Keratinocyte (primary cell): ENCODE measurements around the gene EGLN1. TPM values are rescaled to one million over a fixed set of nuclear protein-coding genes. Genes with fewer than 3 reads are reported as not detected.
A peak's percentile ranks its signal among the peaks of the same experiment; 100 is the strongest.

ENCODE experiments used
- DNase-seq: peaks from one replicate; pipeline ENCODE4 v3.0.0-alpha.2; 2011; ENCODE audit warnings: low read depth, missing footprints, low spot score
- FAIRE-seq: peaks from 2 replicates; lab custom pipeline; 2011; peaks lifted over from hg19 to GRCh38; lab: Jason Lieb, UNC
- H2AFZ ChIP-seq: 2 replicates; pipeline ENCODE4 v1.6.0; 2012; ENCODE audit warnings: low read length, control low read depth, inconsistent platforms; ENCODE audit not compliant: control insufficient read depth
- H3K27ac ChIP-seq: 2 replicates; pipeline ENCODE4 v1.5.1; 2011; ENCODE audit warnings: low read length; ENCODE audit not compliant: control insufficient read depth, insufficient read depth
- H3K27me3 ChIP-seq: 3 replicates; pipeline ENCODE4 v1.6.0; 2011; ENCODE audit warnings: low read length; ENCODE audit not compliant: control insufficient read depth, insufficient read depth; ENCODE audit errors: extremely low read depth
- H3K36me3 ChIP-seq, 2 experiments: 2 replicates in 1 of 2; 3 replicates in 1 of 2; pipeline ENCODE4 v1.5.1; 2011; ENCODE audit warnings: low read length in 2 of 2, mild to moderate bottlenecking in 1 of 2; ENCODE audit not compliant: control insufficient read depth in 2 of 2, insufficient read depth in 2 of 2; ENCODE audit errors: extremely low read depth in 1 of 2
- H3K4me1 ChIP-seq: 3 replicates; pipeline ENCODE4 v1.5.1; 2011; ENCODE audit warnings: low read length; ENCODE audit not compliant: control insufficient read depth, insufficient read depth; ENCODE audit errors: extremely low read depth
- H3K4me2 ChIP-seq: 3 replicates; pipeline ENCODE4 v1.6.0; 2011; ENCODE audit warnings: low read depth, low read length; ENCODE audit not compliant: control insufficient read depth, insufficient read depth; ENCODE audit errors: extremely low read depth
- H3K4me3 ChIP-seq, 3 experiments: fragments of 200-600 bp in 1 of 3; sonication (generic) in 1 of 3; 2 replicates in 2 of 3; 3 replicates in 1 of 3; pipeline ENCODE4 v1.5.1; 2011 to 2016; ENCODE audit warnings: low read length in 3 of 3, mild to moderate bottlenecking in 3 of 3, control low read depth in 2 of 3, inconsistent platforms in 1 of 3, low read depth in 1 of 3, mixed read lengths in 1 of 3, mixed run types in 1 of 3, moderate library complexity in 1 of 3; ENCODE audit not compliant: control insufficient read depth in 2 of 3, insufficient read depth in 2 of 3; ENCODE audit errors: extremely low read depth in 1 of 3
- H3K79me2 ChIP-seq: 2 replicates; pipeline ENCODE4 v1.6.0; 2012; ENCODE audit warnings: low read length; ENCODE audit not compliant: control insufficient read depth, insufficient read depth
- H3K9ac ChIP-seq: 3 replicates; pipeline ENCODE4 v1.6.0; 2011; ENCODE audit warnings: low read length; ENCODE audit not compliant: control insufficient read depth, insufficient read depth; ENCODE audit errors: extremely low read depth
- H3K9me1 ChIP-seq: 3 replicates; pipeline ENCODE4 v1.6.0; 2011; ENCODE audit warnings: low read length; ENCODE audit not compliant: control insufficient read depth, insufficient read depth; ENCODE audit errors: extremely low read depth
- H3K9me3 ChIP-seq: 2 replicates; pipeline ENCODE4 v1.5.1; 2012; ENCODE audit warnings: low read depth, low read length; ENCODE audit not compliant: control insufficient read depth
- H4K20me1 ChIP-seq: 3 replicates; pipeline ENCODE4 v1.6.0; 2011; ENCODE audit warnings: low read length; ENCODE audit not compliant: control insufficient read depth, insufficient read depth; ENCODE audit errors: extremely low read depth
- CTCF ChIP-seq, 3 experiments: IDR thresholded peaks in 1 of 3; conservative IDR thresholded peaks in 1 of 3; optimal IDR thresholded peaks in 1 of 3; 2 replicates in 2 of 3; 3 replicates in 1 of 3; pipeline versions ENCODE3 to v1.5.1; 2011; ENCODE audit warnings: low read length in 3 of 3, mild to moderate bottlenecking in 3 of 3, moderate library complexity in 2 of 3, control low read depth in 1 of 3, inconsistent platforms in 1 of 3; ENCODE audit not compliant: insufficient read depth in 2 of 3; ENCODE audit errors: extremely low read depth in 1 of 3
- EZH2 ChIP-seq: IDR thresholded peaks from one replicate; pipeline ENCODE4 v1.6.1; 2012; ENCODE audit warnings: inconsistent platforms, mild to moderate bottlenecking, low read length, moderate library complexity
- dilution Hi-C: fragments of 300-500 bp; cut with MboI; formaldehyde crosslinking; loops from one replicate; pipeline ENCODE4 v1.7.0; 2020; ENCODE audit warnings: low sequenced_read_pairs; ENCODE audit not compliant: extremely low pct_ligation_motif_present
- polyA plus RNA-seq, 5 experiments: library from polyadenylated mRNA; depleted of rRNA in 3 of 5; stranded (reverse) in 3 of 5; stranded (forward) in 1 of 5; unstranded in 1 of 5; fragments of >200 nt; gene quantifications; 1 replicate in 1 of 5; 2 replicates in 3 of 5; 3 replicates in 1 of 5; pipeline versions ENCODE4 v1.2.1 to v1.2.3, GENCODE V29; 2011 to 2012; ENCODE audit warnings: missing spikeins in 2 of 5, low read depth in 1 of 5, low replicate concordance in 1 of 5

Gene EGLN1
- polyA plus RNA-seq, 1 donor (not counting 4 experiments of a cell fraction or from before 2014, with no cell fraction given): 34.1 TPM

GRCh38 chr1:231408528-231409094 lies 13.5 kb downstream of the EGLN1 start:
- H3K36me3 ChIP-seq: no peaks in the 10 kb centered on the region
- H3K27ac ChIP-seq: peak overlapping the region; percentile 63
- no peaks in the 10 kb centered on the region for H3K9me1 ChIP-seq
- FAIRE-seq: no peak
- no peak for TF ChIP-seq EZH2
- dilution Hi-C loops: no loop called here
- no peak overlapping the region for H2AFZ ChIP-seq
- H3K4me2 ChIP-seq: peak overlapping the region; percentile 85
- no peak overlapping the region for H3K9ac ChIP-seq
- peaks cover 66% of the 10 kb centered on the region for H3K79me2 ChIP-seq
- H3K9me3 ChIP-seq: no peaks in the 10 kb centered on the region
- peaks cover 17% of the 10 kb centered on the region for H3K4me1 ChIP-seq
- no peak overlapping the region for H3K4me3 ChIP-seq
- peaks cover 2% of the 10 kb centered on the region for H4K20me1 ChIP-seq
- no peak for DNase-seq
- H3K27me3 ChIP-seq: no peaks in the 10 kb centered on the region

- no peak for TF ChIP-seq CTCF (optimal IDR thresholded peaks at IDR 0.05 in 1 of 3, IDR thresholded peaks at IDR 0.05 in 1 of 3, conservative IDR thresholded peaks at IDR 0.05 in 1 of 3; ENCODE audit: extremely low read depth in 1 of 3, insufficient read depth in 2 of 3, low read length in 3 of 3)
- TF ChIP-seq EZH2: no peak
- Histone ChIP-seq H3K27ac (peak overlapping the region; percentile 63), H2AFZ (peak overlapping the region; percentile 39), H3K4me2 (peak overlapping the region; percentile 85), H3K27me3 (no peaks in the 10 kb centered on the region), H3K4me1 (peaks cover 17% of the 10 kb centered on the region), H3K9ac (peak overlapping the region; percentile 57), H3K4me3 (peak overlapping the region in 2 of 3 experiments; percentile 40 to 49), H4K20me1 (peaks cover 2% of the 10 kb centered on the region), H3K36me3 (no peaks in the 10 kb centered on the region), H3K9me3 (no peaks in the 10 kb centered on the region), H3K9me1 (no peaks in the 10 kb centered on the region), H3K79me2 (peaks cover 64% of the 10 kb centered on the region)
- DNase-seq (no peak), FAIRE-seq (peak; percentile 69)
- dilution Hi-C loops: no loop called here
These were observed 14.3 kb downstream of the EGLN1 start for GRCh38 chr1:231407547-231408396.
